ENCODE measurements around the gene IDH1.
"Not testable (repeated sequence)": the region's sequence is repeated elsewhere in the genome, so short reads cannot be mapped to it uniquely, and the experiment has no call there.

IDH1 gene

DNA sequence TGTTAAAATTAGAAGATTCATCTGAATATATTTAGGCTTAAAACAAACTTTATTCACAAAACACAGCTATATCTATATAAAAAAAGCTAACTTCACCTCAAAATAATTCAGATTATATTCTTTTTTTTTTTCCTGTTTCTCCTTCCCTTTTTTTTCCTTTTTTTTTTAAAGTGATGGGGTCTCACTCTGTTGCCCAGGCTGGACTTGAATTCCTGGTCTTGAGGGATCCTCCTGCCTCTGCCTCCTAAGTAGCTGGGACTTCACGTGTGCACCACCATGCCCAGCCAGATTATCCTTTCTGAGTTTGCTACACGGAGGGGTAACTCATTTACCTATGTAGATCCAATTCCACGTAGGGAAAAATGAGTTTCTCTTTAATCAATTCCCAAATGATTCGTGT, 3.8 kb downstream of the IDH1 start:
- ATAC-seq (no peak), DNase-seq (no peak)
- Mint-ChIP-seq H3K27me3 (no peaks in the 10 kb centered on the region), H3K4me3 (no peak overlapping the region), H3K9me3 (no peaks in the 10 kb centered on the region), H3K36me3 (ENCODE audit: low read depth) (peaks cover 22% of the 10 kb centered on the region), H3K4me1 (peaks cover 27% of the 10 kb centered on the region), H3K27ac (no peak overlapping the region)

- H3K36me3 Mint-ChIP-seq (ENCODE audit: low read depth) = peaks cover 22% of the 10 kb centered on the region
Observed at GRCh38 chr2:208250388-208250787, 4.5 kb downstream of the IDH1 start.

DNA sequence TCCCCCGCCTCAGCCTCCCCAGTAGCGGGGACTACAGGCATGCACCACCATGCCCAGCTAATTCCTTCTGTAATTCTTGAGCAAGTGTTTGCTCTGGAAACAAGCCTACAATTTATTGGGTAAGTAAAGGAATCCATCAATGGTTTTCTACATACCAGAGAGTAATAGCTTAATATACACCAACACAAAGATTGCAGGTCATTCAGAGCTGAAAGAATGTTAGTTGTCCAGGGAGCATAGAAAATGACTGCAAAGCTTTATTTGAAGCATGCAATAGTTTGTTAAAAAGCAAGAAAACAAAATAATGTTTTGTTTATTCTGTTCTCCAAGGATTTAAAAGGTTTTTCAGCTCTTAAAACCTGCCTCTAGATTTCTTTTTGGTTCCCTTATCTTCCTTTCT, 5.6 kb downstream of the IDH1 start:
- peaks cover 22% of the 10 kb centered on the region for H3K36me3 Mint-ChIP-seq (ENCODE audit: low read depth)
- H3K27me3 Mint-ChIP-seq = no peaks in the 10 kb centered on the region
- ATAC-seq (no peak), DNase-seq (no peak)
- H3K4me1 Mint-ChIP-seq = peaks cover 20% of the 10 kb centered on the region
- H3K9me3 Mint-ChIP-seq = no peaks in the 10 kb centered on the region
- H3K4me3 Mint-ChIP-seq = no peak overlapping the region
- no peak overlapping the region for H3K27ac Mint-ChIP-seq

More at GRCh38 chr2:208250388-208250787, 4.5 kb downstream of the IDH1 start:
- ATAC-seq (no peak), DNase-seq (no peak)
- Mint-ChIP-seq H3K9me3 (no peaks in the 10 kb centered on the region), H3K4me1 (peaks cover 22% of the 10 kb centered on the region), H3K27ac (no peak overlapping the region), H3K27me3 (no peaks in the 10 kb centered on the region), H3K4me3 (no peak overlapping the region)

DNA sequence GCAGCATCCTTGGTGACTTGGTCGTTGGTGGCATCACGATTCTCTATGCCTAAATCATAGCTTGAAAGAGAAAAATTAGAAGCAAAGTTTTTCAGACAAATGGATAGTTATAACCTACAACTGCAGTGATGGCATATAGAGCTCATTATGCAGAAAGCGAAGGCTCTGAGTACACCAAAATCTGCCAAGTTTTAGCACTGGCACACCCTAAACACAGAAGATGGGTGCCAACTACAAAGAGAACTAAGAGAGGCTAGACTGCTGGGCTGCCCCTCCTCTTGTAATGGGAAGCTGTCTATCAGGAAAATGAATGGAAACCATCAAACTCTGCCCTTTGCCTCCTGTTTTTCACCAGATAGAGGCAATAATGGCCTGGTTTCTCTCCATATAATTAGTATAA, 6.3 kb downstream of the IDH1 start:
- Mint-ChIP-seq H3K9me3 (no peaks in the 10 kb centered on the region), H3K36me3 (ENCODE audit: low read depth) (peaks cover 19% of the 10 kb centered on the region), H3K4me3 (no peak overlapping the region), H3K4me1 (peaks cover 15% of the 10 kb centered on the region), H3K27ac (no peak overlapping the region), H3K27me3 (no peaks in the 10 kb centered on the region)
- ATAC-seq (no peak), DNase-seq (no peak)

- Mint-ChIP-seq H3K36me3 (ENCODE audit: low read depth) (peaks cover 14% of the 10 kb centered on the region), H3K9me3 (no peaks in the 10 kb centered on the region), H3K4me1 (no peaks in the 10 kb centered on the region), H3K27ac (no peak overlapping the region), H3K4me3 (no peak overlapping the region), H3K27me3 (no peaks in the 10 kb centered on the region)
- DNase-seq = no peak
- no peak for ATAC-seq
Observed at GRCh38 chr2:208245746-208246145, 9.1 kb downstream of the IDH1 start.

GRCh38 chr2:208244422-208244821, 10.4 kb downstream of the IDH1 start:
- Mint-ChIP-seq H3K36me3 (ENCODE audit: low read depth) (peaks cover 13% of the 10 kb centered on the region), H3K27ac (no peak overlapping the region), H3K4me3 (no peak overlapping the region), H3K9me3 (no peaks in the 10 kb centered on the region), H3K4me1 (no peaks in the 10 kb centered on the region), H3K27me3 (no peaks in the 10 kb centered on the region)
- no peak for DNase-seq
- ATAC-seq = no peak

DNA sequence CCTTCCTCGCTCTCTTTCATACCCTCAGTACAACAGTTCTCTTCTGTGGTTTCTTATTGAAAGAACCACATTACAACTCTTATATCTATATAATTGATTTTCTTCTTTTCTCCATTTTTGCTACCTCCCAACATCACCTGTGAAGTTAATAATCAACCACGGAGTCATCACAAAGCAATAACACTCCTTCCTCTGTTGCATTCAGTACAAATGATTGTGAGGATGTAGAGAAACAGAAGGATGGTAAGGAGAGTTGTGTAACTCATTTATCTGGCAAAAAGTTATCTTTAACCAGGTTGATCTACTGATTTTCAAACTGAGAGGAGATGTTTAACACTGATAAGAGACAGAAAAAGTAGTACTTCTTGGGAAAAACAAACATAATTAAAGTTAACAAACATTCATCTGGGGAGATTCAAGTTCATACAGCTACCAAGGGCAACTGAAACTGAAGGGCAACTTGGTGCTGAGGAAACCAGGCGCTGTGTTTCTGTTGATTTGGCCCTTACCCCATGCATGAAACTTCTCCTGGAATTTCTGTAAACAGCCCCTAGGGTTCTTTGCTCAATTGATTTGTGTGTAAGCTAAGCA, 14.2 kb downstream of the IDH1 start:
- Mint-ChIP-seq H3K27me3 (no peaks in the 10 kb centered on the region), H3K36me3 (ENCODE audit: low read depth) (peaks cover 19% of the 10 kb centered on the region), H3K27ac (no peak overlapping the region), H3K4me3 (no peak overlapping the region), H3K9me3 (peaks cover 3% of the 10 kb centered on the region), H3K4me1 (no peaks in the 10 kb centered on the region)
- DNase-seq = no peak
- no peak for ATAC-seq

- Mint-ChIP-seq H3K36me3 (ENCODE audit: low read depth) (peaks cover 26% of the 10 kb centered on the region), H3K4me1 (no peaks in the 10 kb centered on the region), H3K4me3 (no peak overlapping the region), H3K27ac (no peak overlapping the region), H3K9me3 (peaks cover 8% of the 10 kb centered on the region), H3K27me3 (no peaks in the 10 kb centered on the region)
- ATAC-seq (no peak), DNase-seq (no peak)
Observed at GRCh38 chr2:208239770-208240493, 14.9 kb downstream of the IDH1 start.

- H3K27me3 Mint-ChIP-seq = no peaks in the 10 kb centered on the region
- no peak overlapping the region for H3K27ac Mint-ChIP-seq
- ATAC-seq (no peak), DNase-seq (no peak)
- H3K4me1 Mint-ChIP-seq = no peaks in the 10 kb centered on the region
- peaks cover 26% of the 10 kb centered on the region for H3K36me3 Mint-ChIP-seq (ENCODE audit: low read depth)
- peaks cover 22% of the 10 kb centered on the region for H3K9me3 Mint-ChIP-seq
- no peak overlapping the region for H3K4me3 Mint-ChIP-seq
Observed at GRCh38 chr2:208235860-208236259, 19.0 kb downstream of the IDH1 start.

GRCh38 chr2:208234786-208235185, 20.1 kb downstream of the IDH1 start:
- Mint-ChIP-seq H3K4me3 (no peak overlapping the region), H3K27me3 (no peaks in the 10 kb centered on the region), H3K4me1 (no peaks in the 10 kb centered on the region), H3K36me3 (ENCODE audit: low read depth) (peaks cover 22% of the 10 kb centered on the region), H3K27ac (no peak overlapping the region), H3K9me3 (peaks cover 22% of the 10 kb centered on the region)
- DNase-seq (no peak), ATAC-seq (no peak)

DNA sequence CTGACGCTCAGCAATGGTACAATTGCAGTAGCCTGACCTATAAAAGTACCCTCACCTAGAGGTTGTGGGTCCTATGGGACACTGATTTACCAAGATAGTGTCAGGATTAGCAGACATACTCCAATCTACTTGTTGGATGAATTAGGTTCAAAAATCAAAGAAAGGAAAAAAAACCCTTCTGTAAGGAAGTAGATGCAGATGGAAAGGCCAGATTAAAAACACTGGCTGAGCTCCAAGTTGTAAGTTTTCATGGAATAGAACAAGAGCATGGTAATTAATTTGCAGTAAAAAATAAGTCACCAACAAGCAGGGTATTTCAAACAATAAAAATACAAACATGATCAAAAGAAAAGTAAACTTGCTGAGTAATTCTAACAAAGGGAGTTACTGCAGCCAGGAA, 26.4 kb downstream of the IDH1 start:
- no peaks in the 10 kb centered on the region for H3K36me3 Mint-ChIP-seq (ENCODE audit: low read depth)
- no peak overlapping the region for H3K4me3 Mint-ChIP-seq
- no peaks in the 10 kb centered on the region for H3K4me1 Mint-ChIP-seq
- no peak for ATAC-seq
- H3K27me3 Mint-ChIP-seq = no peaks in the 10 kb centered on the region
- no peak overlapping the region for H3K27ac Mint-ChIP-seq
- H3K9me3 Mint-ChIP-seq = peaks cover 14% of the 10 kb centered on the region
- DNase-seq = no peak

GRCh38 chr2:208227581-208228232, 27.2 kb downstream of the IDH1 start:
- Mint-ChIP-seq H3K27me3 (no peaks in the 10 kb centered on the region), H3K4me3 (no peak overlapping the region), H3K27ac (no peak overlapping the region), H3K9me3 (peaks cover 14% of the 10 kb centered on the region), H3K4me1 (no peaks in the 10 kb centered on the region), H3K36me3 (ENCODE audit: low read depth) (no peaks in the 10 kb centered on the region)
- DNase-seq (no peak), ATAC-seq (no peak)

DNA sequence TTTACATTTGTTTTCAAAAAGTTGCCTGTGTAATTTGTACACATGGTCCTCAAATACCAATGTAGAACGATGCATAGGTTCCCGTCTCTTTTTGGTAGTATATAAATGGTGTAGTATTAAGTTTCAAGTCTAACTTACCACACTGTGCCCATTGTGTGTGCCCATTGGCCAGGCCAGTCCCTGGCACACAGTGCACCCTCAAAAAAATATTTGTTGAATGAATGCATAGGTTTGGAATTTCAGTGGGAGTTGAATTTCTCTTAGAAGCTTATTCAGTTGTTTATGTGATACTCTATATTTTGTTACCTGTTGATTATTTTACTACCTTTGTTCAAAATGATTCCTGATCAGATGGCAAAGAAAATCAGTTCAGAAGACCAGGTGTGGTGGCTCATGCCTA, 30.1 kb downstream of the IDH1 start:
- H3K4me1 Mint-ChIP-seq = no peaks in the 10 kb centered on the region
- ATAC-seq = no peak
- H3K9me3 Mint-ChIP-seq = peaks cover 6% of the 10 kb centered on the region
- no peaks in the 10 kb centered on the region for H3K27me3 Mint-ChIP-seq
- no peak for DNase-seq
- H3K27ac Mint-ChIP-seq = no peak overlapping the region
- no peaks in the 10 kb centered on the region for H3K36me3 Mint-ChIP-seq (ENCODE audit: low read depth)
- H3K4me3 Mint-ChIP-seq = no peak overlapping the region

DNA sequence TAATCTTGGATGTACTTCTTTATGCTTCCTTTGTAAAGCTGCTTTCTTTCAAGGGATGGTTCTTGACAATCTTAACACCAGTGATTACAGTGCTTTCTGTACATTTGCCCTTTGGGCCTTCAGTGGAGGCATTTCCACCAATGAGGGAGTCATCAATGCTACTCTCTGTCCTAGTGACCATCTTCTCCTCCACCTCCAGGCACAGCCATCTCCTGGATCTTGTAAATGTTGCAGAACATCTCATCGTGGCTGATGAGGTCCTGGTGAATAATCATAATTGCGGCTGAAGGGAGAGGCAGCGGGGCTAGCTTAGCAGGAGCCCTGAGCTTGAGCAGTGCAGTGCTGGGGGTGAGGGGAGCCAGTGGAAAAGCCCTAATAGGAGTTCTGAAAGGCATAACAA, 32.5 kb downstream of the IDH1 start:
- ATAC-seq (peak; percentile 36), DNase-seq (no peak)
- no peak overlapping the region for H3K27ac Mint-ChIP-seq
- no peaks in the 10 kb centered on the region for H3K27me3 Mint-ChIP-seq
- peaks cover 6% of the 10 kb centered on the region for H3K9me3 Mint-ChIP-seq
- no peak overlapping the region for H3K4me3 Mint-ChIP-seq
- no peaks in the 10 kb centered on the region for H3K4me1 Mint-ChIP-seq
- no peaks in the 10 kb centered on the region for H3K36me3 Mint-ChIP-seq (ENCODE audit: low read depth)

DNA sequence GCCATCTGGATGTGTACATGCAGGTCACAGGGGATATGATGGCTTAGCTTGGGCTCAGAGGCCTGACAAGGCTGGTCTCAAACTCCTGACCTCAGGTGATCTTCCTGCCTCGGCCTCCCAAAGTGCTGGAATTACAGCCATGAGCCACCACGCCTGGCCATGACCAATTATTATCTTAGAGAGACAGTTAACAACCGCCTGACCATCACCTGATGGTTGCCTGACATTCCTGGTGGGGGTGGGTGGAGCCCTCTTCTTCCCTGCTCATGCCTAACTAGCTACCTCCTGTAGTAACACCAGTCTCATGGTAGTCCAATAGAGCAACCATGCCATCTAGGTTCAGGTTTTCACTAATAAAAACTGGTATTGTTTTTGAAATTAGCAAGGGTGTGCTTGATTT, 33.0 kb downstream of the IDH1 start:
- H3K9me3 Mint-ChIP-seq; H3K27ac Mint-ChIP-seq; DNase-seq; H3K27me3 Mint-ChIP-seq; H3K4me1 Mint-ChIP-seq; ATAC-seq; H3K4me3 Mint-ChIP-seq; H3K36me3 Mint-ChIP-seq (ENCODE audit: low read depth): not testable (repeated sequence)

Data from activated naive CD8-positive, alpha-beta T cell treated with anti-CD3 and anti-CD28 coated beads, Interleukin-2, amount 50 U/mL, for 24 hours (primary cell).